GM12865 (cell line): ENCODE measurements around the gene BLOC1S4.

Source experiments
- DNase-seq: peaks from one replicate; pipeline ENCODE4 v3.0.0; 2010; ENCODE audit warnings: low read depth
- H3K4me3 ChIP-seq: 2 replicates; pipeline ENCODE4 v1.5.1; 2011; ENCODE audit warnings: mild to moderate bottlenecking, low read depth, low read length, control low read depth
- CTCF ChIP-seq: IDR thresholded peaks from 2 replicates; pipeline ENCODE4 v1.5.1; 2011; ENCODE audit warnings: low read length, control low read depth, low read depth, inconsistent platforms; ENCODE audit not compliant: insufficient read depth; ENCODE audit errors: missing control alignments

Gene BLOC1S4

GRCh38 chr4:6731780-6732179 is 15.8 kb downstream of the BLOC1S4 start:
- DNase-seq = no peak
- H3K4me3 ChIP-seq = no peak overlapping the region
- no peak for TF ChIP-seq CTCF

- TF ChIP-seq CTCF = no peak
- no peak overlapping the region for H3K4me3 ChIP-seq
- DNase-seq = no peak
These were observed 16.7 kb downstream of the BLOC1S4 start for GRCh38 chr4:6732441-6733357.

- DNase-seq = no peak
- no peak for TF ChIP-seq CTCF
These were observed 17.6 kb downstream of the BLOC1S4 start for GRCh38 chr4:6733358-6734164.

GRCh38 chr4:6734165-6734786 is 18.3 kb downstream of the BLOC1S4 start:
- H3K4me3 ChIP-seq = no peak overlapping the region
- no peak for TF ChIP-seq CTCF
- DNase-seq = no peak

More at GRCh38 chr4:6733358-6734164, 17.6 kb downstream of the BLOC1S4 start:
- no peak overlapping the region for H3K4me3 ChIP-seq

GRCh38 chr4:6739920-6740319 is 23.9 kb downstream of the BLOC1S4 start:
- no peak for DNase-seq
- no peak for TF ChIP-seq CTCF
- no peak overlapping the region for H3K4me3 ChIP-seq

- TF ChIP-seq CTCF = no peak
- no peak for DNase-seq
These were observed 24.4 kb downstream of the BLOC1S4 start for GRCh38 chr4:6740347-6740746.

More at GRCh38 chr4:6740347-6740746, 24.4 kb downstream of the BLOC1S4 start:
- no peak overlapping the region for H3K4me3 ChIP-seq
